GM12875 (cell line): Measurements from ENCODE around the gene HPS3.
A peak's percentile ranks its signal among the peaks of the same experiment; 100 is the strongest.

Experiments used
- H3K4me3 ChIP-seq: one replicate; pipeline ENCODE4 v1.5.1; 2011; ENCODE audit warnings: low read depth, low read length, control low read depth
- CTCF ChIP-seq: IDR thresholded peaks from 2 replicates; pipeline ENCODE4 v1.5.1; 2011; ENCODE audit warnings: low read depth, mild to moderate bottlenecking, control low read depth, inconsistent platforms, low read length, moderate library complexity, borderline replicate concordance; ENCODE audit not compliant: insufficient read depth

HPS3 gene, protein sequence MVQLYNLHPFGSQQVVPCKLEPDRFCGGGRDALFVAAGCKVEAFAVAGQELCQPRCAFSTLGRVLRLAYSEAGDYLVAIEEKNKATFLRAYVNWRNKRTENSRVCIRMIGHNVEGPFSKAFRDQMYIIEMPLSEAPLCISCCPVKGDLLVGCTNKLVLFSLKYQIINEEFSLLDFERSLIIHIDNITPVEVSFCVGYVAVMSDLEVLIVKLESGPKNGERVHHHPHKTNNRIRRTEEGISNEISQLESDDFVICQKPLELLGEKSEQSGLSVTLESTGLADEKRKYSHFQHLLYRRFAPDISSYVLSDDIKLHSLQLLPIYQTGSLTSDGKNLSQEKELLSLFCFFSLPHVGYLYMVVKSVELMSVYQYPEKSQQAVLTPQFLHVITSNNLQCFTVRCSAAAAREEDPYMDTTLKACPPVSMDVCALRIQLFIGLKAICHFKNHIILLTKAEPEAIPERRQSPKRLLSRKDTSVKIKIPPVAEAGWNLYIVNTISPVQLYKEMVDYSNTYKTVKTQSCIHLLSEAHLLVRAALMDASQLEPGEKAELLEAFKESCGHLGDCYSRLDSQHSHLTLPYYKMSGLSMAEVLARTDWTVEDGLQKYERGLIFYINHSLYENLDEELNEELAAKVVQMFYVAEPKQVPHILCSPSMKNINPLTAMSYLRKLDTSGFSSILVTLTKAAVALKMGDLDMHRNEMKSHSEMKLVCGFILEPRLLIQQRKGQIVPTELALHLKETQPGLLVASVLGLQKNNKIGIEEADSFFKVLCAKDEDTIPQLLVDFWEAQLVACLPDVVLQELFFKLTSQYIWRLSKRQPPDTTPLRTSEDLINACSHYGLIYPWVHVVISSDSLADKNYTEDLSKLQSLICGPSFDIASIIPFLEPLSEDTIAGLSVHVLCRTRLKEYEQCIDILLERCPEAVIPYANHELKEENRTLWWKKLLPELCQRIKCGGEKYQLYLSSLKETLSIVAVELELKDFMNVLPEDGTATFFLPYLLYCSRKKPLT

GRCh38 chr3:149129326-149130205 lies at the start of gene HPS3:
HPS3 (plus strand) TSS chr3:149129638; CDS start chr3:149129724, 86 bp downstream.
- peak within 1 kb of the TSS; percentile 89 for H3K4me3 ChIP-seq
- no peak for TF ChIP-seq CTCF

DNA sequence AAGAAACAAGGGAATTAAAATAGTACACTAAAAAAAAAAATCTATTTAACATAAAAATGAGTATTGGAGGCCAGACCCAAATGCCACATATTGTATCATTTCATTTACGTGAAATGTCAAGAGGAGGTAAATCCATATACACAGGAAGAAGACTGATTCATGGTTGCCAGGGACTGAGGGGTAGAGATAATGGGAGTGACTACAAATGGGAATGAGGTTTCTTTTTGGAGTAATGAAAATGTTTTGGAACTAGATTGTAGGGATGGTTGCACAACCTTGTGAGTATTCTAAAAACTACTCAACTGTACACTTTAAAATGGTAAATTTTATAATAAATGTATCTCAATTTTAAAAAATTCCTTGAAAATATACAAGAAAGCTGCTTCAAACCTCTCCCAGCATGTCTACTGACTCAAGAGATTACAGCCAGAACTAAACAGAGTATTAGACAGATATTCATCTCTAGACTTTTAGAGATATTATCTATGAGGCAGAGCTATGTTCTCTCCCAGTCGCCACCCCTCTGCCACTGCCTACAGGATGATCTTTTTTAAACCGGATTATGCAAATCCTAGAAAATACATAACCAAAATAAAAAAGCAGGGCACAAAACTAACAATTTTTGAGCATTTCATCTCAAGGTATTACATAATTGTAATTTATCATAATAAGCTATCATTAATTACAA lies 49.3 kb upstream of the HPS3 start:
- TF ChIP-seq CTCF = no peak

DNA sequence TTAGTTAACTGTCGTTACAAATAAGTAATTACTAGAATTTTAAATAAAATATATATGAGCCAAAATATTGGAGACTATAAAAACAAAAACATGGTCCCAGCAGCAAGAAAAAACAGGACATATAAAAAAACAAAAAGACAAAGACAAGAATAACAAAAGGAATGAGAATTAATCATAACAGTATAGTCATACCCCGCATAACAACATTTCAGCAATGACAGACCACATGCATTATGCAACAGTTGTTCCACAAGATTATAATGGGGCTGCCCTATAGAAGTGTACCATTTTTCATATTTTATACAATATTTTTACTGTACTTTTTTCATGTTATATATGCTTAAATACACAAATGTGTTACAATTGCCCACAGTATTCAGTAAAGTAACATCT lies 48.7 kb upstream of the HPS3 start:
- H3K4me3 ChIP-seq = no peak overlapping the region
- no peak for TF ChIP-seq CTCF

More for the DNA sequence above, 49.3 kb upstream of the HPS3 start:
- no peak overlapping the region for H3K4me3 ChIP-seq

GRCh38 chr3:149081772-149082171 lies 47.7 kb upstream of the HPS3 start:
- no peak overlapping the region for H3K4me3 ChIP-seq
- TF ChIP-seq CTCF = no peak

- no peak for TF ChIP-seq CTCF
- H3K4me3 ChIP-seq = peak overlapping the region; percentile 70
Observed at GRCh38 chr3:149085828-149086231, 43.6 kb upstream of the HPS3 start.
